ENCODE results near the gene GRIN2C.

The GRIN2C gene

DNA sequence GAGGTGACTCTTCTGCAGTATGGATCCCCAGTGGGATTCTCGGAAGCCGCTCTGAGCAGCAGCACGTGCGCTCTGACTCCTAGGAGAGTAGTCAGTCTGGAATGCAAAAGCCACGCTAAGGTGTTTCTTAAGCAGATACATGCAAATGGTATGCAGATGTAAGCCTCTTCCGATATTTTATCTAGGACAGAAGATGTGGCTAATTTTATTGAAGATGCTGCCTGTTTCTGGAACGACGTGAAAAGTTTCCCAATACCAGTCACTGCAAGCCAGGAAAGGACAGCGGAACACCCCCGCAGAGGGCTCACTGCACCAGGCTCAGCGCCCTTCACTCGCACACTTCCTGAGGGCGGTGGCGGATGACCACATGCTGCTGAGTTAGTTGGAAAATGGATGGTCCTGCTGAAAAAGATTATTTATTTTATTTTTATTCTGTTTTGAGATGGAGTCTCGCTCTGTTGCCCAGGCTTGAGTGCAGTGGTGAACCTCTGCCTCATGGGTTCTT, 23.6 kb upstream of the GRIN2C start:
- no peak overlapping the region for H3K4me3 ChIP-seq
- no peak overlapping the region for H3K27ac ChIP-seq
- no peaks in the 10 kb centered on the region for H3K36me3 ChIP-seq (ENCODE audit: insufficient read depth, low read length)
- TF ChIP-seq FOXP2 (optimal IDR thresholded peaks at IDR 0.05; ENCODE audit: control extremely low read depth, extremely low read length, insufficient read depth), result no peak
- no peak overlapping the region for H3K9ac ChIP-seq (ENCODE audit: insufficient read length)
- H3K9me3 ChIP-seq (ENCODE audit: low read depth, low read length), result no peaks in the 10 kb centered on the region
- no peak for DNase-seq (ENCODE audit: low read depth, low spot score)

DNA sequence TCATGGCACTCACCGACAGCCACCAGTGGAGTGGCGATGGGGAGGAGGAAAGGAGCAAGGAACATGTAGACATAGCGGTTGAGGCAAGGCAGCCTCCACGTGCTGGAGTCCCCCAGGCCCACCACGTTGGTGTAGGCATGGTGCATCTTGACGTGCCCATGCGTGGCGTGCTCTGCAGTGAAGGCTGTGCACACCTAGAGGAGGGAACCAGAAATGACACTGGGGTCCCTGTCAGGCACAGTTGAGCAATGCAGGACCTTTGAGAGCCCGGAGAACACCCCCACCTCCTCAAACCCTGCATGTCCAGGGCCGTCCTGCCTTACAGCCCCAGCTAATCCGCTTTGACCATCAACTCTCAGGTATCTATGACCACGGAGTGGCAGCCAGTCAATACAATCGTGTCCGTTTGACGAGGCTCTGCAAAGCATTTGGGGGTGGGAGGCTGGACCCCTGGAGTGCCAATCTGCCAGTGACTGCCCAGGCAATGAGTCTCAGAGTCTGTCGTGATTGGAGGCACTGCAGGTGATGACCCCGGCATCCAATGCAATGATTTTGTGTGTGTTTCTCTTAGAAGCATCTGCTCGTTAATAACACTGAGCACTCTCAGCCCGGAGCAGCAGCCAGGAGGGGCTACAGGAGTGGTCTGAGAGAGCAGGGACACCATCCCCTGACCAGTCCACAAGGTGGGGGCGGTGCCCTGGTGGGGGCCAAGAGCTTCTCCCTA, 23.0 kb upstream of the GRIN2C start:
- no peak for DNase-seq (ENCODE audit: low read depth, low spot score)
- TF ChIP-seq POLR2AphosphoS5 (IDR thresholded peaks at IDR 0.05; ENCODE audit: borderline replicate concordance, low read depth, low read length) (no peak), EZH2 (IDR thresholded peaks at IDR 0.05) (no peak), FOXP2 (optimal IDR thresholded peaks at IDR 0.05; ENCODE audit: control extremely low read depth, extremely low read length, insufficient read depth) (no peak)
- Histone ChIP-seq H3K36me3 (ENCODE audit: insufficient read depth, low read length) (no peaks in the 10 kb centered on the region), H3K4me3 (no peak overlapping the region), H3K9ac (ENCODE audit: insufficient read length) (no peak overlapping the region), H3K9me3 (ENCODE audit: low read depth, low read length) (no peaks in the 10 kb centered on the region), H3K27ac (no peak overlapping the region)

DNA sequence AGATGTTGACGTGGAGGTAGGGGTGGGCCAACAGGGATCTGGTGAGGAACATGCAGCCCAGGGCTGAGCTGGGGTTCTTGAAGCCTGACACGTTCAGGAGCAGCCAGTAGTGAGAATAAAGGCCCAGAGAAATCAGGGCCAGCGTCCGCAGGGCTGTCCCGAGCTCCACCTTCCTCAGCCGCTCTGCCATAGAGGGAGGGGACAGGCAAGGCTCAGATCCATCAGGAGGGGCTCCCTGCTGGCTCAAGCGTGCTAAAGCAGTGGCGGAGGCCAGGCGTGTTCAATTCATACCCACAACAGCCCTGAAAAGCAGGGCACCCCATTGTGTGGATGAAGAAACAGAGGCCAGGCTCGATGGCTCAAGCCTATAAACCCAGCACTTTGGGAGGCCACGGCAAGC, 21.4 kb upstream of the GRIN2C start:
- Histone ChIP-seq H3K27ac (no peak overlapping the region), H3K9me3 (ENCODE audit: low read depth, low read length) (no peaks in the 10 kb centered on the region), H3K36me3 (ENCODE audit: insufficient read depth, low read length) (no peaks in the 10 kb centered on the region), H3K4me3 (no peak overlapping the region), H3K9ac (ENCODE audit: insufficient read length) (no peak overlapping the region)
- TF ChIP-seq FOXP2 (optimal IDR thresholded peaks at IDR 0.05; ENCODE audit: control extremely low read depth, extremely low read length, insufficient read depth), result no peak
- TF ChIP-seq EZH2 (IDR thresholded peaks at IDR 0.05), result no peak
- TF ChIP-seq POLR2AphosphoS5 (IDR thresholded peaks at IDR 0.05; ENCODE audit: borderline replicate concordance, low read depth, low read length), result no peak
- no peak for DNase-seq (ENCODE audit: low read depth, low spot score)

DNA sequence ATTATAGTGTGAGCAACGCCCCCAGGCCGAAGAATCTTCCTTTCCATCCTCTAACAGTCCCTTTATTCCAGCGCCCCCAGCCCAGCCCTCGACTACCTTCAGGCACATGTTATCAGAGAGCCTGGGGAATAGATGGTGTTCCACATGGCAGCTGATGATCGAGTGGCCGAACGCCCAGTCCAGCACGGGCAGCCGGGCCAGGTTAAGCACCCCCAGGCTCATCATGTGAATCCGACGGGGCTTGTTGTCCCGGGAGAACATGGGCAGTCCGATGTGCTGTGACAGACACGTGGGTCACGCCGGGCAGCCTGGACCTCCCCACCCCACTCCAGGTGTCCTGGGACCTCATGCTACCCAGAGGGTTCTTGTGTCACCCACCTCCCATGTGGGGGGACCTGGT, 19.6 kb upstream of the GRIN2C start:
- no peak for TF ChIP-seq FOXP2 (optimal IDR thresholded peaks at IDR 0.05; ENCODE audit: control extremely low read depth, extremely low read length, insufficient read depth)
- no peak for TF ChIP-seq EZH2 (IDR thresholded peaks at IDR 0.05)
- no peak for TF ChIP-seq POLR2AphosphoS5 (IDR thresholded peaks at IDR 0.05; ENCODE audit: borderline replicate concordance, low read depth, low read length)
- no peak for DNase-seq (ENCODE audit: low read depth, low spot score)
- Histone ChIP-seq H3K36me3 (ENCODE audit: insufficient read depth, low read length) (no peaks in the 10 kb centered on the region), H3K9me3 (ENCODE audit: low read depth, low read length) (no peaks in the 10 kb centered on the region), H3K4me3 (no peak overlapping the region), H3K9ac (ENCODE audit: insufficient read length) (no peak overlapping the region), H3K27ac (no peak overlapping the region)

DNA sequence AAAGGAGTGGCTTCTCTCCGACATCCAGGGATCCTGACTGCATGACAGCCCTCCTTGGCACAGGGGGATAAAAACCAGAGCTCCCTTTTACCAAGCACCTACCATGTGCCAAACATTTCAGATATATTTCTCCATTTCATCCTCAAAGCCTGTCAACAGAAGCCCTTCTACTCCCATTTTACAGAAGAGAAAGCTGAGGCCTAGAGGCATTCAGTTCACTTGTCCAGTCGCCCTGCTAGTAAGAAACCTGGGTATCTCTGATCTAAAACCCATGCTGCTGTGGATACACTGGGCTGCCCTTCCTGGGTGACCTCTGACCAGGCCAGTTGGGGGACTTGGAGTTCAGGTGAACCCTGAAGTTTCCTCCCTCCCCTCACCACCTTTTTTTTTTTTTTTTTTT, 19.0 kb upstream of the GRIN2C start:
- no peak for TF ChIP-seq FOXP2 (optimal IDR thresholded peaks at IDR 0.05; ENCODE audit: control extremely low read depth, extremely low read length, insufficient read depth)
- TF ChIP-seq POLR2AphosphoS5 (IDR thresholded peaks at IDR 0.05; ENCODE audit: borderline replicate concordance, low read depth, low read length), result no peak
- TF ChIP-seq EZH2 (IDR thresholded peaks at IDR 0.05), result no peak
- DNase-seq (ENCODE audit: low read depth, low spot score), result no peak
- H3K9ac ChIP-seq (ENCODE audit: insufficient read length), result no peak overlapping the region
- no peak overlapping the region for H3K27ac ChIP-seq
- no peak overlapping the region for H3K4me3 ChIP-seq
- H3K36me3 ChIP-seq (ENCODE audit: insufficient read depth, low read length), result no peaks in the 10 kb centered on the region
- H3K9me3 ChIP-seq (ENCODE audit: low read depth, low read length), result no peaks in the 10 kb centered on the region

DNA sequence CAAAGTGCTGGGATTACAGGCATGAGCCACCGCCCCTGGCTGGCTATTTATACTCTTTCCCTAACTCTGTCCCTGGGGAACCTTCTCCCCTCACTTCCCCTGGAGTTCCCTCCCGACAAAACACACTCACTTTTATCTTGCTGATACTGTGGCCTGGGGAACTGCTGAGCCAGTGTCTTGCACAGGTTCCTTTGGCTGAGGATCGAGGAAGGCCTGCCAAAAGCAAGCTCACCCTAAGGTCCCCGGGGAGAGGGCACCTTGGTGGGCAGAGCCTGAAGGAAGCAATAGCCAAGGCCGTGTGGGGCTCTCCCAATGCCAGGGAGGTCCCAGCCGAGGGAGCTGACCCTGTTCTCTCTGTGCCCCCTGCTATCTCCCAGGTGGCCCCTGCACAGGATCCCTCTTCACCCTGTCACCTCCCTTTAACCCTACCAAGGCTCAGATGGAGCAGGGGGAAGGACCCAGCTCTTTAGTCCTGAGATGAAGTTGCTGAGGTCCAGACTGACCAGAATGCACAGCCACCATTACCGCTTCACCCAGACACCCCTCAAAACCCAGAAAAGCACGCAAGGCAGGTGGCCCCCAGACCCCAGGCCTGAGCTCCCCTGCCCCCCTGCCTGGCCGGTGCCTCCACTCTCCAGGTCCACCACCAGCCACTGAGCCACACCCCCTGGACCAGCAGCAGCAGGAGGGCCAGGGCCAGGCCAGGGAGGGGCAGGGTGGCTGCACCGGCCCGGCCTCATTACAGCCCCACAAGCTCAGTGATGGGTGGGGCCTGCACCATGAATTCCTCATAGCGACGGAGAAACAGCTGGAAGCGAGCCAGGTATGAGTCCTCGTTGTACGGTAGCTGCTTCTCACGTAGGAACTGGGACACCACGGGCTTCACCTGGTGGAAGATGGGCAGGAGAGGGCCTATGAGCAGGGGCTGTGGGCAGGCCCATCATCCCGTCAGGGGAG, 18.2 kb upstream of the GRIN2C start:
- Histone ChIP-seq H3K9ac (ENCODE audit: insufficient read length) (no peak overlapping the region), H3K27ac (no peak overlapping the region), H3K4me3 (no peak overlapping the region), H3K9me3 (ENCODE audit: low read depth, low read length) (no peaks in the 10 kb centered on the region), H3K36me3 (ENCODE audit: insufficient read depth, low read length) (no peaks in the 10 kb centered on the region)
- TF ChIP-seq FOXP2 (optimal IDR thresholded peaks at IDR 0.05; ENCODE audit: control extremely low read depth, extremely low read length, insufficient read depth), result no peak
- TF ChIP-seq POLR2AphosphoS5 (IDR thresholded peaks at IDR 0.05; ENCODE audit: borderline replicate concordance, low read depth, low read length), result no peak
- no peak for TF ChIP-seq EZH2 (IDR thresholded peaks at IDR 0.05)
- no peak for DNase-seq (ENCODE audit: low read depth, low spot score)

DNA sequence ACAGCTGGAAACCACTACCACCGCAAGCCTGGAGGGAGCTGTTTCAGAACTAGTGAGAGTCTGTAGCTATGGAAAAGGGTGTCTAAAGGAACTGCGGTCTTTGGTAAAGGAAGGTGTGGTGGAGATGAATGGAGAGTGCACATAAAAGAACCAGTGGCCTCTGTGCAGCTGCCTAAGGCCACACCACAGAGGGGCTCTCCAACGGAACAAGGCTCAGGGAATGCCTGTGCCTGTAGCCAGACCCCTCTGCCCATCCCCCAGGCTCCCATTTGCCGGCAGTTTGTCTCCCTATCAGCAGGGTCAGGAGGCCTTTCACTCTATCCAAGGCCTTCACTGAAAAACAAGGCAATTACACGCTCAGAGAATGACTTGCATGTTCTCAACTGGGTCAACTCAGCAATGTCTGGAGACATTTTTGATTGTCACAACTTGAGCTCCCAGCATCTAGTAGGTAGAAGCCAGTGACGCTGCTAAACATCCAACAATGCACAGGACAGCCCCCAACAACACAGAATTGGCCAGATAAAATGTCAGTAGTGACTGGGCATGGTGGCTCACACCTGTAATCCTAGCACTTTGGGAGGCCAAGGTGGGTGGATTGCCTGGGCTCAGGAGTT, 16.4 kb upstream of the GRIN2C start:
- Histone ChIP-seq H3K27ac (no peak overlapping the region), H3K9ac (ENCODE audit: insufficient read length) (no peak overlapping the region), H3K9me3 (ENCODE audit: low read depth, low read length) (no peaks in the 10 kb centered on the region), H3K4me3 (no peak overlapping the region), H3K36me3 (ENCODE audit: insufficient read depth, low read length) (no peaks in the 10 kb centered on the region)
- DNase-seq (ENCODE audit: low read depth, low spot score), result no peak
- TF ChIP-seq FOXP2 (optimal IDR thresholded peaks at IDR 0.05; ENCODE audit: control extremely low read depth, extremely low read length, insufficient read depth) (no peak), EZH2 (IDR thresholded peaks at IDR 0.05) (no peak), POLR2AphosphoS5 (IDR thresholded peaks at IDR 0.05; ENCODE audit: borderline replicate concordance, low read depth, low read length) (no peak)

All from SK-N-MC (cell line).